Sigmoid colon (tissue), 3 donors: ENCODE results near the gene FAM120B.

ENCODE experiments used
- POLR2A ChIP-seq, 2 donors: fragments of 450-650 bp; IDR thresholded peaks; one replicate each; pipeline ENCODE4 v1.6.1; 2016; ENCODE audit warnings: antibody characterized with exemption in 2 of 2, mild to moderate bottlenecking in 2 of 2, moderate library complexity in 2 of 2
- TF ChIP-seq, protein P1 (sequence below), 4 experiments: fragments of 450-650 bp in 3 of 4; fragments of 200-600 bp in 1 of 4; IDR thresholded peaks; one replicate each; pipeline ENCODE4 v1.5.1; 2016 to 2019; ENCODE audit warnings: antibody characterized with exemption in 4 of 4, mild to moderate bottlenecking in 3 of 4, moderate library complexity in 2 of 4

- TF ChIP-seq, protein P1, sequence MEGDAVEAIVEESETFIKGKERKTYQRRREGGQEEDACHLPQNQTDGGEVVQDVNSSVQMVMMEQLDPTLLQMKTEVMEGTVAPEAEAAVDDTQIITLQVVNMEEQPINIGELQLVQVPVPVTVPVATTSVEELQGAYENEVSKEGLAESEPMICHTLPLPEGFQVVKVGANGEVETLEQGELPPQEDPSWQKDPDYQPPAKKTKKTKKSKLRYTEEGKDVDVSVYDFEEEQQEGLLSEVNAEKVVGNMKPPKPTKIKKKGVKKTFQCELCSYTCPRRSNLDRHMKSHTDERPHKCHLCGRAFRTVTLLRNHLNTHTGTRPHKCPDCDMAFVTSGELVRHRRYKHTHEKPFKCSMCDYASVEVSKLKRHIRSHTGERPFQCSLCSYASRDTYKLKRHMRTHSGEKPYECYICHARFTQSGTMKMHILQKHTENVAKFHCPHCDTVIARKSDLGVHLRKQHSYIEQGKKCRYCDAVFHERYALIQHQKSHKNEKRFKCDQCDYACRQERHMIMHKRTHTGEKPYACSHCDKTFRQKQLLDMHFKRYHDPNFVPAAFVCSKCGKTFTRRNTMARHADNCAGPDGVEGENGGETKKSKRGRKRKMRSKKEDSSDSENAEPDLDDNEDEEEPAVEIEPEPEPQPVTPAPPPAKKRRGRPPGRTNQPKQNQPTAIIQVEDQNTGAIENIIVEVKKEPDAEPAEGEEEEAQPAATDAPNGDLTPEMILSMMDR (IDR thresholded peaks at IDR 0.05): no peak
- TF ChIP-seq POLR2A (IDR thresholded peaks at IDR 0.05): no peak
These were observed 122.9 kb downstream of the FAM120B start for GRCh38 chr6:170429450-170429849.
